ENCODE data around the gene AHSP.

DNA sequence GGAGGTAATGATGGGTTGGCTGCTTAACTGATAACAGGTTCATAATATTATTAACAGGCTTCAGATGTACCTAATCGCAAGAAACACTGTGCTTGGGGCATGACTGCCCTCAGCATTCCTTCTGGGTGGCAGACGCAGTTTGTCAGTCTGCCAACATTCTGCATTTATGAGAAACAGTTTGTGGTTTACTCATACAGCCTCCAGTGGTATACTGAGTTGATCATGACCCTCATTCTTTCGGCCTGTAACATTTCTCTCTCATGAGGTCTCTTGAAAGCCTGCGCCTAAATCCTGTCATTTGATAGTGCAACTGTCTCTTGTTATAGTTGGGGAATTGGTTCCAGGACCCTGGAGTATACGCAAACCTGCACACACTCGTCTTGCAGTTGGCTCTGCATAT lies 14.6 kb upstream of the AHSP start:
- TF ChIP-seq, protein P1, sequence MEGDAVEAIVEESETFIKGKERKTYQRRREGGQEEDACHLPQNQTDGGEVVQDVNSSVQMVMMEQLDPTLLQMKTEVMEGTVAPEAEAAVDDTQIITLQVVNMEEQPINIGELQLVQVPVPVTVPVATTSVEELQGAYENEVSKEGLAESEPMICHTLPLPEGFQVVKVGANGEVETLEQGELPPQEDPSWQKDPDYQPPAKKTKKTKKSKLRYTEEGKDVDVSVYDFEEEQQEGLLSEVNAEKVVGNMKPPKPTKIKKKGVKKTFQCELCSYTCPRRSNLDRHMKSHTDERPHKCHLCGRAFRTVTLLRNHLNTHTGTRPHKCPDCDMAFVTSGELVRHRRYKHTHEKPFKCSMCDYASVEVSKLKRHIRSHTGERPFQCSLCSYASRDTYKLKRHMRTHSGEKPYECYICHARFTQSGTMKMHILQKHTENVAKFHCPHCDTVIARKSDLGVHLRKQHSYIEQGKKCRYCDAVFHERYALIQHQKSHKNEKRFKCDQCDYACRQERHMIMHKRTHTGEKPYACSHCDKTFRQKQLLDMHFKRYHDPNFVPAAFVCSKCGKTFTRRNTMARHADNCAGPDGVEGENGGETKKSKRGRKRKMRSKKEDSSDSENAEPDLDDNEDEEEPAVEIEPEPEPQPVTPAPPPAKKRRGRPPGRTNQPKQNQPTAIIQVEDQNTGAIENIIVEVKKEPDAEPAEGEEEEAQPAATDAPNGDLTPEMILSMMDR (IDR thresholded peaks at IDR 0.05; ENCODE audit: low read depth, low read length) = no peak
- TF ChIP-seq EZH2phosphoT487 (IDR thresholded peaks at IDR 0.05; ENCODE audit: low read depth) = no peak
